ENCODE measurements around the gene ACSM2A.
"Not testable (repeated sequence)": the region's sequence is repeated elsewhere in the genome, so short reads cannot be mapped to it uniquely, and the experiment has no call there.

Gene ACSM2A

DNA sequence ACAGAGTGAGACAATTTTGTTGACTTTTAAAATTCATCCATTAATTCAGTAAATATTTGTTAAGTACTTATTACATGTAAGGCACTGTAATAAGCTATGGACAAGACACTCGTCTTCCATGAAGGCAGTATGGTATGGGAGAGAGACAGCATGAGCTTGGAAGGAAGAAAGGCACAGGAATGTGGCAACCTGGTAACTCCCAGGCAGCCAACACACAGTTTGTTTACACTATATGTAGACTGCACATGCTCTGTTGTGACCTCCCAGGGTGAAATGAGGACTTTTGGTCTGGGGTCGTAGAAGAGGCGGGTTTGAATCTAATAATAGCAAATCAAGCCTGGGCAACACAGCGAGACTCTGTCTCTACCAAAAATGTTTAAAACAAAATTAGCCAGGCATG is 9.0 kb downstream of the ACSM2A start:
- DNase-seq, result not testable (repeated sequence)

DNA sequence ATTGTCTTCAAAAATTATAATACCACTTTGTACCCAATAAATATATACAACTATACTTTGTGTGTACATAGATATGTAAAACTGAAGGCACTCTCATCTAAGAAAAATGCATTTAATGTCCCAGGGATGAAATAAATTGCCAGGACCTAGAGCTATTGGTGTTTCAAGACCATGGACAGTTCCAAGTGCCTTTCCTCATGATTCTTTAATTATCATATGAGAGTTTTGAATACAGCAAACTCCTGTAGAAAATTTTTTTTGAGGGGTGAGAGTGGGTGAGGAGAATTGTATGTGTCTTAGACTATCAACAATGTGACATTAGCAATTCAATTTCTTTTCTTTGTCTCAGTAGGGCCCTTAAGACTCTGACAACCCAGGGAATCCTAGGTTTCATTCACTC is 17.6 kb downstream of the ACSM2A start:
- DNase-seq, result not testable (repeated sequence)

DNA sequence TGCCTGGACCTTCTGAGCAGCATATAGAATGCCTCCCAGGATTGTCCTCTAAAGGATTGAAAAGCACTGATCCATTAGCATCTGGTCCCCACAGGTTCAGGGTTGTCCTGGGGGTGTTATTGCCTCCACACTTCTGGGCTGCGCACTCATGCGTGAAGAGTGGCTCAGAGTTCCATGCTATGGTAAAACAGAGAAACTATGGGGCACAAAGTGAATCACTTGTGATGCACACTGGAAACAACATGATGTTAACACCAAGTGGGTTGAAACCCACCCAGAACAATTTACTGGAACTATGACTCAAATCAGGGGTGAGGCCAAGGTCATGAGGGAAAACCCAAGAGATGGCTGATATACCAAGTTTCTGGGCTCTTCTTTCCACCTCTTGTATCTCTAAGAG is 18.6 kb downstream of the ACSM2A start:
- DNase-seq, result not testable (repeated sequence)

DNA sequence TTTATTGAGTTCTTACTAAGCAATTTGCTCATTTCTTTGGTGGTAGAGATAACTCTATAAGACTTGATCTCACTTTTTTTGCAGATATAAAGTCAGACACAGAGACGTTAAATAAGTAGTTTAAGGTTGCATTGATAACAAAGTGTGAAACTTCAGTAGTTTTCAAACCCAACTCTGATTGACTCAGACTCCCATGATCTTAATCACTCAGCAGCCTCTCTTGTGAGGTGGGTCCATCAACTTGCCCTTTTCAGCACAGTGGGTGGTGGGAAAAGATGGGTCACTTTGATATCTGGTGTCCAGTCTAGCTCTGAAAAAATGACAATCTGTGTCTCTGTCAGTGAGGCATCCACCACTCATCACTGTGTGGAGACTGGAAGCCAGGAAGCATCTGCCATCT is 19.4 kb downstream of the ACSM2A start:
- DNase-seq, result not testable (repeated sequence)

DNA sequence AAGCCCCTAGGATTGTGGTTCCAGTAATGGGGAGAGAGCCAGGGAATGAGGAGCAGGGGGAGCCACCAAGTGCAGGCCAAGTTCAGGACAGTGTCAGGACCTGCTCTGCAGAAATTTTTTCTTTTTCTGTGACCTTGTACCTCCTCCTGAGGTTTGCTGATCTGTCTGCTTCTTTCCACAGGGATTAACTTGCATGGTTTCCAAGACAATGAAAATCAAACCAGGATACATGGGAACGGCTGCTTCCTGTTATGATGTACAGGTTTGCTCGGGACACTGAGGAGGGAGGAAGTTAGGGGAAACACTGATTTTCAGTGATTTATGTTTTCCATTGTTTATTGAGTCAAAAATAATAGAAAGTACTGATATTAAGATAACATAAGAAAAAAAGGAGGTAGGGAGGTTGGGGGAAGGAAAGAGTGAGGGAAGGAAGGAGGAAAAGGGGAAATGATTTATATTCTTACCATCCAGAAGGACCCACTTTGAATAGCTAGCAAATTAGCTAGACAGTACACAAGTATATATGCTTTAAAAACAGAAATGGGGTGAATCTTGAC is 25.9 kb downstream of the ACSM2A start:
- DNase-seq, result not testable (repeated sequence)

DNA sequence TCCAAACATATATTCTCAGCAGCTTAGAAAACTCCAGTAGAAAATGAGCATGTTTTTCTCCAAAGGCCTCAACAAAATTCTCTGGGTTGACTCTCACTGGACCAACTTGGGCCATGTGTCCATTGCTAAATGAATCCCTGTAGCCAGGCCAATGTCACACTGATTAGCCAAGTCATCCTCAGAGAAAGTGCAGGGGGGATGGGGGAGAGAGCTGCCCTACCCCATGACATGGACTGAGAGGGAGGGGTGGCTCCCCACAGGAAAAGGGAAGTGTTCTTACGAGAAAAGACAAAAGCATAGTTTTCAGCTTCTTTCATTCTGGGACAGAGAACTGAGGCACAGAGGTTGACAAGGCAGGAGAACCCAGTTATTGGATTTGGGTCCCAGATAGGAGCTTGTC is 32.7 kb downstream of the ACSM2A start:
- not testable (repeated sequence) for DNase-seq

DNA sequence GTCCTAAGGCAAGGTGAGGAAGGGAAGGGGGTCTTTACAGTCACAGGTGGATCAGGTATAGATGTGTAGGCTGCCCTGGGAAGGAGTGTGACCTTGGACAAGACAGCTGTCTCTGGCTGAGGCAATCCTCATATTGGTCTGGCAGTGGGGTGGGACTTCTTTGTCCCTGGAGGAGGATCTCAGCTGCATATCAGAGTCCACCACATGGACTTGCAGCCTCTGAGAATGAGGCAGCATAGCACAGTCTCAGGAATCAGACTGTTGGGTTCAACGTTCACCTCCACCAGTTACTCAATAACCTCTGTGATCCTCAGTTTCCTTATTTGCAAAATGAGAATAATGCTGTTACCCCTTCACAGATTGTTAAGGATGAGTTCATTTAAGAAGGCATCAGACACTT is 33.4 kb downstream of the ACSM2A start:
- DNase-seq, result no peak

DNA sequence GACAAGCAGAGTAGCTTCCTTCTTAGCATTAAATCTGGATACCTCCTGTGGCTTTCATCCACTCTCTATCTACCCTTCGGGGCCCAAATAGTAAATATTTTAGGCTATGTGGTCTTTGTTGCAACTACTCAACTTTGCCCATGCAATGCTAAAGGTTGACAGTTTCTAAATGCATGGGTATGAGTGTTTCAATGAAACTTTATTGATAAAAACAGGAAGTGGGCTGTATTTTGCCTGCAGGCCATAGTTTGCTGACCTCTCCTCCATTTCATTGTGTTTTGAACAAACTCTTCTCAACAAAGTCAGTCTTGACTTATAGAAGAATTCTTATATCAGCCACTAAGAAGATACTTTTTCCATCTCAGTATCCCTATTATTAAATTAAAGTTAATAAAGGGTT is 34.1 kb downstream of the ACSM2A start:
- DNase-seq, result no peak

DNA sequence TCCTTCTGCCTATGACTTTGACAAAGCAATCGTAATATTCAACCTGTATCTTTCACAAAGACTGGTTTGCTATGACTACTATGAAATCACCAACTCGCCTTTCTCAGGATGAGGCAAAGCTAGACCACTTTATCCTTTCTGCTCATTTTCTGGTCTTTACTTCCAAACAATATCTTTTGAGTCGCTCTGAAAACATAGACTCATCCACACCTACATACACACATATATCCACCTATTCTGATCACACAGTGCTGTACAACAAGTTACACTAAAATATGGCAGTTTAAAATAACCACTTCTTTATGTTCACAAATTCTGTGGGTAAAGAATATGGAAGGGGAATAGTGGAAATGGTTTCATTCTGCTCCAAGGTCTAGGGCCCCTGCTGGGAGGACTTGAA is 39.7 kb downstream of the ACSM2A start:
- not testable (repeated sequence) for DNase-seq

DNA sequence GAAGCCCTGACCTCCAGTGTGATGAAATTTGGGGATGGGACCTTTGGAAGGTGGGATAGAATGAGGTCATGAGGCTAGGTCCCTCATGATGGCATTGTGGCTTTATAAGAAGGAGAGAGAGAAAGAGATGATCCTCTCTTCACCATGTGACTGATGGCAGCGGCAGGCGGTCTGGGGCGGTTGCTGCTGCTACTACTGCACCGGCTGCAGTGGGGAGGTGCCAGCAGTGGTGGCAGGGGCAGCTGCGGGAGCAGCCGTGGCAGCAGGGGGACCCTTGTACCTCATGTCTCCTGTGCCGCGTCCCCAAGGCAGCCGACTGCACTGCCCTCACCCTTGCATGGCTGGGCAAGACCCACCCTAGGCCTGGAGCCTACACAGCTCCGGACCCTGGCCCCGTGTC is 40.1 kb downstream of the ACSM2A start:
- not testable (repeated sequence) for DNase-seq

DNA sequence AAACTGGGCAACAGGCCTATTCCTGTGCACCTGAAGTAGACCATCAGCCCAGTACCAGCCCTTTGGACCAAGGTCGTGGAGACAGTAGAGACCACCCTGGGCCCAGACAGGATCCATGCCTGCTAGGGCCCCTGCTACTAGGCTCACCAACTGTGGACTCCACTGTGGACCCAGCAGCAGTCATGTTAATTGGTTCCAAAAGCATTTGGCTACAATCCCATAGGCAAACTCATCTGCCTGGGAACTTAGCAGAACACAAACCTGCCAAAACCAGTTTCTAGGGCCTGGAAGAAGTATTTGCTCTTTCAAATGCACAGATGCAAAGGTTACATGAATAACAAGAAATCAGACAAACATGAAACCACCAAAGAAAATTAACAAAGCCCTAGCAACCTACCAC is 53.1 kb downstream of the ACSM2A start:
- DNase-seq, result no peak

DNA sequence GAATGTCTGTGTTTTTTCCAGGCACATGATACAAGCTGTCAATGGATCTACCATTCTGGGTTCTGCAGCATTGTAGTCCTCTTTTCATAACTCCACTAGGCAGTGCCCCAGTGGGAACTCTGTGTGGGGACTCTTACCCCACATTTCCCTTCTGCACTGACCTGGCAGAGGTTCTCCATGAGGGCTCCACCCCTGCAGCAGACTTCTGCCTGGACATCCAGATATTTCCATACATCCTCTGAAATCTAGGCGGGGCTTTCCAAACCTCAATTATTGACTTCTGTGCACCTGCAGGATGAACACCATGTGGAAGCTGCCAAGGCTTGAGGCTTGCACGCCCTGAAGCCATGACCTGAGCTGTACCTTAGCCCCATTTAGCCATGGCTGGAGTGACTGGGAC is 56.0 kb downstream of the ACSM2A start:
- no peak for DNase-seq

DNA sequence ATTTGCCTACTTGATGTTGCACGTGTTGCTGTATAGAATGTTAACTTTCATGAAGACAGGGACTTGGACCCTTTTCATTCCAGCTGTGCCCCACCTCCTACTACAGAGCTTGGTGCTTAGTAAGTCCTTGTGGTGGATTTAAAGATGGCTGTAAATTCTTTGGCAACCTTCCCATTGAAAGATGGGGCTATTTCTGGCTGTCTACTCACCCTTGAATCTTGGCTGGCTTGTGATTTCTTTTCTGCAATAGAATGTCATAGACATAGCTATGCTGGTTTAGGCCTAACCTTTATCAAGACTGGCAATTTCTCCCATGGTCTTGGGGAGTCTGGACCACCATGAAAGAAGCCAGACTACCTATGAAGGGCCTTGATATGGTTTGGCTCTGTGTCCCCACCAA is 59.0 kb downstream of the ACSM2A start:
- DNase-seq, result no peak

DNA sequence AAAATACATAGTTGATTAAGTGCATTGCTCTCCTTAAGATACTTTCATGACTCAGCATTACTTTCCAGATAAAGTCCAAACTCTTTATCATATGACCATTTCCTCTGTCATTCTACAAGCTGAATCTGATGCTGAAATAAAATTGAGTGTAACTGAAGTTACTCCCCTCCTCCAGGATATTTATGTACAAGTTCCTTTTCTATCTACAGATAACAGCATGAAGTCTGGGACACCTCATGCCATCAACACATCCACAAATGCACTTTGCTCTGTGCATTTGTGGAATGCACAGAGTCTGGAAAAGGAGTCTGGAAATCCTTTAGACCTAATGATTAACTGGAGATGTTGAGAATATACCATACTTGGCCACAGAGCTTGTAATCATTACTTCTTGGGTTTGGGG is 64.4 kb downstream of the ACSM2A start:
- DNase-seq, result no peak

DNA sequence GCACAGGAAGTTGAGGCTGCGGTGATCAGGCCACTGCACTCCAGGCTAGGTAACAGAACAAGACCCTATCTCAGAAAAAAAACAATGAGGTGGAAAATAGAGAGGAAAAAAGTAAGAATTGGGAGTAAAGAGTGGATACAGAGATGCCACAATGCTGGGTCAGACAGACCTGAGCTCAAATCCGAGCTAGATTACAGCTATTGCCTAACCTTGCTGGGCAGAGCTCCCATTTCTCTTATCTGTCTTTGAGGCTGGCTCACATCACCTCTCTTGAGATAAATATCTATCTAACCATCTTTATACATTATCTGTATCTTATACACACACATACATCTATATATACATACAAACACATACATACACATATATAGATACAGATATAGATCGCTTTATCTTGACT is 65.8 kb downstream of the ACSM2A start:
- no peak for DNase-seq

DNA sequence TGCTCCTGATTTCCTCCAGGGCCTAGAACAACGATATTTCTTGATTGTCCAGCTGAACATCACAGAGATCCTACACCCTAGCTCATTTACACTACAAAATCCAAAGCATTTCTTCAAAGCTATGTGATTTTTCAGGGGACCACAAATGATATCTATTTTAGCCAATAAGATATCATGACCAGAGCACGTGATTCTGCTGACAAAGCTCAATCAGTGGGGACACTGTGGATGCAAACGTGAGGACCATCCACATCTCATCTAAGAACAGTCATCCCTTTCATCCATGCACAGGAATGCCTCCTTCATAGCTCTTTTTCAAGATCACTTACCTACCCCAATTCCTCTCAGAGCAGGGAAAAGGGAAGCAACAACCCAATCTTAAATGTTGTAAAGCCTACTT is 67.9 kb downstream of the ACSM2A start:
- no peak for DNase-seq

DNA sequence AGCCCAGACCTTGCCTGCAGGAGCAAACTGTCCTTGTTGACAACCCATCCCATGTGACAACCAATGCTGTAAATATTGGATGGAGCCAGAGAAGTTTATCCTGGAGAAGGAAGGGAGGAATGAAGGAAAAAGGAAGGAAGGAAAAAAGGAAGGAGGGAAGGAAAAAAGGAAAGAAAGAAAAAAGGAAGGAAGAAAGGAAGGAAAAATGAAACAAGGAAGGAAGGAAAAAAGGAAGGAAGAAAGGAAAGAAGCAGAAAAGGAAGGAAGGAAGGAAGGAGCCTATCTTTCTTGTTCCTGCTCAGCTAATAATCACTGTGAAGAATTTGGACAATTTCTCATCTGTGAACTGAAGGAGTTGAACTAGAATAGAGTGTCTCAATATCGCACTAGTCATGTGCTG is 68.8 kb downstream of the ACSM2A start:
- no peak for DNase-seq

DNA sequence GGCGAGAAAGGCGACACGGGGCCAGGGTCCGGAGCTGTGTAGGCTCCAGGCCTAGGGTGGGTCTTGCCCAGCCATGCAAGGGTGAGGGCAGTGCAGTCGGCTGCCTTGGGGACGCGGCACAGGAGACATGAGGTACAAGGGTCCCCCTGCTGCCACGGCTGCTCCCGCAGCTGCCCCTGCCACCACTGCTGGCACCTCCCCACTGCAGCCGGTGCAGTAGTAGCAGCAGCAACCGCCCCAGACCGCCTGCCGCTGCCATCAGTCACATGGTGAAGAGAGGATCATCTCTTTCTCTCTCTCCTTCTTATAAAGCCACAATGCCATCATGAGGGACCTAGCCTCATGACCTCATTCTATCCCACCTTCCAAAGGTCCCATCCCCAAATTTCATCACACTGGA is 80.5 kb downstream of the ACSM2A start:
- not testable (repeated sequence) for DNase-seq

DNA sequence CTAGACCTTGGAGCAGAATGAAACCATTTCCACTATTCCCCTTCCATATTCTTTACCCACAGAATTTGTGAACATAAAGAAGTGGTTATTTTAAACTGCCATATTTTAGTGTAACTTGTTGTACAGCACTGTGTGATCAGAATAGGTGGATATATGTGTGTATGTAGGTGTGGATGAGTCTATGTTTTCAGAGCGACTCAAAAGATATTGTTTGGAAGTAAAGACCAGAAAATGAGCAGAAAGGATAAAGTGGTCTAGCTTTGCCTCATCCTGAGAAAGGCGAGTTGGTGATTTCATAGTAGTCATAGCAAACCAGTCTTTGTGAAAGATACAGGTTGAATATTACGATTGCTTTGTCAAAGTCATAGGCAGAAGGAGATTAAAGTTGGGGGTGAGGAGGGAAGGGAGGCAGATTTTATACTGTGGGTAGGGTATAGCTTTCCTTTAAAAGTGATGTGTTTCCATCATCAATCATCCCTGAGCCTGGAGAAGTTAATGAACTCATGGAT is 81.0 kb downstream of the ACSM2A start:
- not testable (repeated sequence) for DNase-seq

DNA sequence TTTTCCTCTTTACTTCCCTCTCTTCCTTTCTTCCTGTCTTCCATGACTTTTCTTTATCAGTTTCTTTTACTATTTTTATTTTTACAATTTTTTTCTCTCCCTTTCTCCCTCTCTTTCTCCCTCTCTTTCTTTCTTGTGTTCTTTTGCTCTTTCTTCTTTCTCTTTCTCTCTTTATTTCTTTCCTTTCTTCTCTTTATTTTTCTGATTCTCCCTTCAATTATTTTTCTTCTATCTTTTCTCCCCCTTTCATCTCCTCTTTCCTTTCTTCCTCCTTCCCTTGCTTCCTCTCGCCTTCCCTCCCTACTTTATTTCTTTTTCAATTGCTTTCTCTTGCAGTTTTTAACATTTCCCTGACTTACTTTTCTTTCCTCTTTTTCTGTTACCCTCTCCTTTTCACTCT is 85.3 kb downstream of the ACSM2A start:
- DNase-seq, result not testable (repeated sequence)

Data from HCEC 1CT (cell line).